CD14-positive monocyte (primary cell): Measurements from ENCODE around the gene NRXN3. TPM values are rescaled to one million over a fixed set of nuclear protein-coding genes. Genes with fewer than 3 reads are reported as not detected.

Experiments used
- DNase-seq, 3 donors: peaks; one replicate each; pipeline ENCODE4 v3.0.0-alpha.2; 2011 to 2022
- H2AFZ ChIP-seq: 2 replicates; pipeline ENCODE4 v1.6.0; 2012; ENCODE audit warnings: mild to moderate bottlenecking, low read depth, low read length, inconsistent platforms; ENCODE audit not compliant: insufficient read depth, poor library complexity, severe bottlenecking
- H3K27ac ChIP-seq, 2 donors: 1 replicate in 1 of 2; 2 replicates in 1 of 2; pipeline ENCODE4 v1.5.1; 2012 to 2013; ENCODE audit warnings: low read length in 2 of 2, control low read depth in 1 of 2, inconsistent platforms in 1 of 2, low read depth in 1 of 2, mild to moderate bottlenecking in 1 of 2
- H3K27me3 ChIP-seq, 2 donors: one replicate each; pipeline versions ENCODE4 v1.6.0 to v1.6.1; 2011 to 2013; ENCODE audit warnings: low read length in 2 of 2; ENCODE audit not compliant: control insufficient read depth in 2 of 2, insufficient read depth in 2 of 2
- H3K36me3 ChIP-seq, 2 donors: replicated peaks in 1 of 2; 1 replicate in 1 of 2; 2 replicates in 1 of 2; pipeline versions ENCODE4 v1.5.1 to v1.6.1; 2012 to 2013; ENCODE audit warnings: low read length in 2 of 2, control low read depth in 1 of 2, inconsistent platforms in 1 of 2, mild to moderate bottlenecking in 1 of 2; ENCODE audit not compliant: insufficient read depth in 2 of 2, control insufficient read depth in 1 of 2
- H3K4me1 ChIP-seq, 2 donors: 1 replicate in 1 of 2; 2 replicates in 1 of 2; pipeline versions ENCODE4 v1.5.1 to v1.6.1; 2012 to 2013; ENCODE audit warnings: low read length in 2 of 2, control low read depth in 1 of 2, inconsistent platforms in 1 of 2, mild to moderate bottlenecking in 1 of 2, moderate library complexity in 1 of 2; ENCODE audit not compliant: insufficient read depth in 2 of 2, control insufficient read depth in 1 of 2
- H3K4me2 ChIP-seq: replicated peaks from 2 replicates; pipeline ENCODE3; 2012; ENCODE audit warnings: low read length, moderate library complexity, mild to moderate bottlenecking; ENCODE audit not compliant: poor library complexity, severe bottlenecking; ENCODE audit errors: extremely low read depth
- H3K4me3 ChIP-seq, 3 experiments: fragments of 200-600 bp in 1 of 3; sonication (generic) in 1 of 3; replicated peaks in 1 of 3; 1 replicate in 2 of 3; 2 replicates in 1 of 3; pipeline ENCODE4 v1.5.1; 2011 to 2013; ENCODE audit warnings: low read length in 3 of 3, mild to moderate bottlenecking in 3 of 3, control low read depth in 2 of 3, low read depth in 2 of 3, inconsistent platforms in 1 of 3, moderate library complexity in 1 of 3
- H3K79me2 ChIP-seq: 2 replicates; pipeline ENCODE4 v1.6.0; 2012; ENCODE audit warnings: mild to moderate bottlenecking, control low read depth, inconsistent platforms, low read length, moderate library complexity; ENCODE audit not compliant: insufficient read depth
- H3K9ac ChIP-seq: 2 replicates; pipeline ENCODE4 v1.6.0; 2017; ENCODE audit warnings: low read length, mild to moderate bottlenecking; ENCODE audit not compliant: insufficient read depth, poor library complexity, severe bottlenecking
- H3K9me3 ChIP-seq, 2 donors: replicated peaks in 1 of 2; 1 replicate in 1 of 2; 2 replicates in 1 of 2; pipeline versions ENCODE4 v1.5.1 to v1.6.1; 2012 to 2013; ENCODE audit warnings: low read length in 2 of 2, control low read depth in 1 of 2; ENCODE audit not compliant: control insufficient read depth in 1 of 2, insufficient read depth in 1 of 2
- H4K20me1 ChIP-seq: 2 replicates; pipeline ENCODE4 v1.6.0; 2012; ENCODE audit warnings: mild to moderate bottlenecking, low read length, control low read depth, moderate library complexity; ENCODE audit not compliant: insufficient read depth
- H3K27ac Mint-ChIP-seq, 7 donors: one replicate each; pipeline ENCODE4 v1.8.0; 2020; ENCODE audit warnings: mild to moderate bottlenecking in 7 of 7, mixed read lengths in 7 of 7, moderate library complexity in 6 of 7, inconsistent platforms in 2 of 7
- H3K27me3 Mint-ChIP-seq, 3 donors: one replicate each; pipeline ENCODE4 v1.8.0; 2021 to 2022; ENCODE audit warnings: low read depth in 3 of 3, mild to moderate bottlenecking in 3 of 3, mixed read lengths in 3 of 3, moderate library complexity in 3 of 3, inconsistent platforms in 1 of 3
- H3K36me3 Mint-ChIP-seq, 2 donors: one replicate each; pipeline ENCODE4 v1.8.0; 2020; ENCODE audit warnings: mixed read lengths in 2 of 2, inconsistent platforms in 1 of 2, mild to moderate bottlenecking in 1 of 2
- H3K4me1 Mint-ChIP-seq: one replicate; pipeline ENCODE4 v1.8.0; 2020; ENCODE audit warnings: mild to moderate bottlenecking, mixed read lengths
- H3K4me3 Mint-ChIP-seq, 2 donors: one replicate each; pipeline ENCODE4 v1.8.0; 2020; ENCODE audit warnings: mild to moderate bottlenecking in 2 of 2, mixed read lengths in 2 of 2, moderate library complexity in 1 of 2
- H3K9me3 Mint-ChIP-seq, 7 donors: one replicate each; pipeline ENCODE4 v1.8.0; 2020 to 2022; ENCODE audit warnings: mixed read lengths in 7 of 7, mild to moderate bottlenecking in 6 of 7, moderate library complexity in 6 of 7, inconsistent platforms in 2 of 7
- CTCF ChIP-seq: fragments of 200-600 bp; IDR thresholded peaks from one replicate; pipeline ENCODE4 v1.8.0; 2022; ENCODE audit warnings: antibody characterized with exemption, mild to moderate bottlenecking
- WGBS: methylation state at CpG from one replicate; pipeline ENCODE4 v1.1.5; 2013; ENCODE audit warnings: missing lambda C conversion rate; ENCODE audit not compliant: insufficient coverage; 5-methylcytosine and 5-hydroxymethylcytosine counted together
- intact Hi-C, 2 donors: fragments of 100-400 bp; cut with micrococcal nuclease; formaldehyde crosslinking; loops; one replicate each; pipeline versions ENCODE4 v1.15.0 to v1.15.1; 2023
- polyA plus RNA-seq, 3 donors: library from polyadenylated mRNA; depleted of rRNA in 1 of 3; unstranded in 2 of 3; stranded (reverse) in 1 of 3; fragments of 300-500 nt in 2 of 3; fragments of >200 nt in 1 of 3; fragmentation: Illumina TruSeq in 2 of 3; gene quantifications; 1 replicate in 2 of 3; 2 replicates in 1 of 3; pipeline ENCODE4 v1.2.3, GENCODE V29; 2012 to 2021

Gene NRXN3
- polyA plus RNA-seq, 3 donors: not detected

GRCh38 chr14:79599239-79599638 lies 1429.1 kb downstream of the NRXN3 start:
- no peaks in the 10 kb centered on the region for H3K79me2 ChIP-seq
- no peaks in the 10 kb centered on the region for H3K27me3 ChIP-seq
- H3K36me3 ChIP-seq: no peaks in the 10 kb centered on the region
- H2AFZ ChIP-seq: no peak overlapping the region
- no peak for DNase-seq
- Mint-ChIP-seq H3K27ac (no peak overlapping the region), H3K27me3 (no peaks in the 10 kb centered on the region), H3K4me3 (no peak overlapping the region), H3K4me1 (no peaks in the 10 kb centered on the region), H3K36me3 (no peaks in the 10 kb centered on the region), H3K9me3 (peaks cover 0 to 5% (median 2%) of the 10 kb centered on the region in 7 donors)
- H3K27ac ChIP-seq: no peak overlapping the region
- no peak overlapping the region for H3K4me2 ChIP-seq
- TF ChIP-seq CTCF: no peak
- no peaks in the 10 kb centered on the region for H3K9me3 ChIP-seq
- no peak overlapping the region for H3K4me3 ChIP-seq
- H3K9ac ChIP-seq: no peak overlapping the region
- no peaks in the 10 kb centered on the region for H3K4me1 ChIP-seq
- H4K20me1 ChIP-seq: no peaks in the 10 kb centered on the region
- intact Hi-C loops: no loop called here

GRCh38 chr14:79600406-79600805 lies 1430.2 kb downstream of the NRXN3 start:
- WGBS: 78% methylated on average over 3 of the region's 3 CpGs
- no peak overlapping the region for H3K4me3 Mint-ChIP-seq
- Histone ChIP-seq H4K20me1 (no peaks in the 10 kb centered on the region), H3K9ac (no peak overlapping the region), H3K4me3 (no peak overlapping the region), H3K36me3 (no peaks in the 10 kb centered on the region), H3K9me3 (no peaks in the 10 kb centered on the region), H3K4me1 (no peaks in the 10 kb centered on the region), H2AFZ (no peak overlapping the region), H3K27ac (no peak overlapping the region), H3K4me2 (no peak overlapping the region), H3K79me2 (no peaks in the 10 kb centered on the region), H3K27me3 (no peaks in the 10 kb centered on the region)
- no peak for DNase-seq
- no peaks in the 10 kb centered on the region for H3K4me1 Mint-ChIP-seq
- no peak overlapping the region for H3K27ac Mint-ChIP-seq
- no peak for TF ChIP-seq CTCF
- H3K36me3 Mint-ChIP-seq: no peaks in the 10 kb centered on the region
- intact Hi-C loops: no loop called here
- no peaks in the 10 kb centered on the region for H3K27me3 Mint-ChIP-seq
- peaks cover 0 to 5% (median 2%) of the 10 kb centered on the region in 7 donors for H3K9me3 Mint-ChIP-seq
